Astrocyte of the hippocampus (primary cell): ENCODE measurements around the gene ANKRA2.
A peak's percentile ranks its signal among the peaks of the same experiment; 100 is the strongest.
"Not testable (repeated sequence)": the region's sequence is repeated elsewhere in the genome, so short reads cannot be mapped to it uniquely, and the experiment has no call there.

Experiments used
- DNase-seq: peaks from one replicate; pipeline ENCODE4 v3.0.0; 2011; ENCODE audit warnings: low read depth, low spot score

Gene ANKRA2

DNA sequence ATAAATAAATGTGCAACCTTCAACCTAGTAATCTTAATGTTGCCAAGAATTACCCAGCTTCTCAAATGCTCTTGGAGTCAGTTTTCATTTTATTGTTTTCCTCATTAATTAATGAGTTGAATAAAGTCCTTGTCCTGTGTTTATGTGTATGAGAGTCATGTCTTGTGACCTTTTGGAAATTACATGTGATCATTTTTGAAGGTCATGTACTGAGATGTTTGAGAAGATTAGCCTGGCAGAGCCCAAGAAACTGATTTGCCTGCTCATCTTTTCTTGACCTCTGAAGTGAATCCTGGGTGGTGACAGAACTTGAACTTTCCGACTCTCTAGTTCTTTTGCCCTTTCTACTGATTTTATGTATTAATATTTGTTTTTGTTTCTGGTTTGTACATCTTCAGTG, 15.4 kb downstream of the ANKRA2 start:
- no peak for DNase-seq

GRCh38 chr5:73545403-73545779, 20.0 kb downstream of the ANKRA2 start:
- DNase-seq = no peak

DNA sequence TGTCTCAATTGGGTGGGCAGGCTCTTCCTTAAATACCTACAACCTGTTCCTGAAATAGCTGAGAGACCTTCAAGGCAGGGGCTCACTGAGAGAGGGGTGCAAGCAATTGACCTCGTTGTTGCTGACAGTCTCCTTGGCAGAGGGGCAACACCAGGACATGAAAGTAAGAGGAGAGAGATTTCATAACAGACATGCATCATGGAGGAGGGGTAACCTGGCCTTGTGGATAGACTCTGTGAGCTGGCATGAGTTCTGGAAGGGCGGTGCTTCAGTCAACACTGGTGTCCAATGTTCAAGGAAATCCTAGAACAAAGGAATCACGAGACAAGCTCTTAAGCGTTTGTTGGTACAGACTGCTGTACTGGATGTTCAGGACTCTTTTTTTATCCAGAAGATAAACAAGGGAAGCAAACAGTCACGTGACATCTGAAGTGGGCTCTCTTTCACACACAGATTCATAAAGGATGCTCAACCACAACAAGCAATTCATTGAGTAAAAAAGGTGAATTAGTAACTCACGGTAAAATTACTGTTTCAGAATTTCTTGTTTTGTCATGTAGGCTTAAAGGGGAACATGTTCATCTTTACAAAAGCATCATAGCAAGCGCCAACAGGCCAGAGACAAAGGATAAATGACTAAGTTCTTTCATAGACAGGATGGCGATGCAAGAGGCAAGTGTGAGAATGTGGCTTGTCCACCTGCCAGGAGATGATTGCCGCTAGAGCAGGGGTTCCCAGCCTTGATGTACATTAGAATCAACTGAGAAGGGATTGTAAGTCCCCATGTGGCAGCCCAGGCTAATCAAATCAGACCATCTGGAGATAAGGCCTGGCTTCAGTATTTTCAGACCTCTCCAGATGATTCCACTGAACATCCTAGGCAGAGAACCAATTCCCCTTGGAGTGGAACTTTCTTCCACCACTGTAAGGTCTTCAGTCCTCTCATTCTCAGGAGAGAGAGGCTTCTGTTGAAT, 20.7 kb downstream of the ANKRA2 start:
- DNase-seq = no peak

GRCh38 chr5:73542020-73542419, 23.4 kb downstream of the ANKRA2 start:
- peak; percentile 77 for DNase-seq

DNA sequence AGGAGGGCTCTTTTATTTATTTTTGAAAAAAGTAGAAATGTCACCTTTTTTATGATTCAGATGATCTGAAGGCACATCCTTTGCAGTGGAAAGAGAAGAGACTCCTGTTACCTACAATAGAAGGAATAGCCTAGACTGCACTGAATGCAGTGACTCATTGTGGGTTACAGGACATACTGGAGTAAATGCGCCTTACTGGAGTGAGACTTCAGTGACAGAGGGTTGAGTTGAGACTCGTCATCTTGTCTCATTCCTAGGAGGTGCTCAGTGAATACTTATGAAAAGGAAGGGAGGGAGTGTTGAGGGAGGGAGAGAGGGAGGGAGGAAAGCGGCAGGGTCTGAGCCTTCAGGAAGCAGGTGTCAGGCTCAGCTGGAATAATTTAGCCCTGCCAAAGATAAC, 25.2 kb downstream of the ANKRA2 start:
- peak; percentile 77 for DNase-seq

GRCh38 chr5:73539730-73540129, 25.7 kb downstream of the ANKRA2 start:
- DNase-seq = no peak

- DNase-seq = no peak
Measured at GRCh38 chr5:73534971-73535370, 30.5 kb downstream of the ANKRA2 start.

GRCh38 chr5:73534011-73534644, 31.3 kb downstream of the ANKRA2 start:
- peak; percentile 42 for DNase-seq

- no peak for DNase-seq
Measured at GRCh38 chr5:73532195-73532594, 33.2 kb downstream of the ANKRA2 start.

- peak; percentile 36 for DNase-seq
Measured at GRCh38 chr5:73531356-73531755, 34.1 kb downstream of the ANKRA2 start.

DNA sequence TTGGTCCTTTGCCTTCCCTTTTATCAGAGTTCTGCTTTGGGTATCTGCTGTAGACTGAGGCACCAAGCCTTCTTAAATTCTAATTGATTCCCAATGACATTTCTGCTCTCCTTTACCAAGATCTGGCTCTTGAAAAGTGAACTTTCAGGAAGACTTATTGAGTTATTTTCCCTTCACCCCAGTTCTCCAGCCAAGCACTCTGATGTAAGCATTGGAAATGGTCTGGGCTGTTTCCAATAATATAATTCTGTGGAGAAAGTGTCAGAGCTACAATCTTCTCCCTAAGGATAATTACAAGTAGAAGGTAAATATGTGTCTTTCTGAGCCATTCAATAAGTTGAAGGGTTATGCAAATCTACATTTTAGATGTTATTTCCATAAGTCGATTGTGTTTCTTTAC, 36.4 kb downstream of the ANKRA2 start:
- DNase-seq = no peak

GRCh38 chr5:73528248-73528647, 37.2 kb downstream of the ANKRA2 start:
- DNase-seq = no peak

- no peak for DNase-seq
Measured at GRCh38 chr5:73525606-73526203, 39.7 kb downstream of the ANKRA2 start.

GRCh38 chr5:73523861-73524260, 41.6 kb downstream of the ANKRA2 start:
- no peak for DNase-seq

GRCh38 chr5:73522989-73523388, 42.5 kb downstream of the ANKRA2 start:
- DNase-seq = no peak

DNA sequence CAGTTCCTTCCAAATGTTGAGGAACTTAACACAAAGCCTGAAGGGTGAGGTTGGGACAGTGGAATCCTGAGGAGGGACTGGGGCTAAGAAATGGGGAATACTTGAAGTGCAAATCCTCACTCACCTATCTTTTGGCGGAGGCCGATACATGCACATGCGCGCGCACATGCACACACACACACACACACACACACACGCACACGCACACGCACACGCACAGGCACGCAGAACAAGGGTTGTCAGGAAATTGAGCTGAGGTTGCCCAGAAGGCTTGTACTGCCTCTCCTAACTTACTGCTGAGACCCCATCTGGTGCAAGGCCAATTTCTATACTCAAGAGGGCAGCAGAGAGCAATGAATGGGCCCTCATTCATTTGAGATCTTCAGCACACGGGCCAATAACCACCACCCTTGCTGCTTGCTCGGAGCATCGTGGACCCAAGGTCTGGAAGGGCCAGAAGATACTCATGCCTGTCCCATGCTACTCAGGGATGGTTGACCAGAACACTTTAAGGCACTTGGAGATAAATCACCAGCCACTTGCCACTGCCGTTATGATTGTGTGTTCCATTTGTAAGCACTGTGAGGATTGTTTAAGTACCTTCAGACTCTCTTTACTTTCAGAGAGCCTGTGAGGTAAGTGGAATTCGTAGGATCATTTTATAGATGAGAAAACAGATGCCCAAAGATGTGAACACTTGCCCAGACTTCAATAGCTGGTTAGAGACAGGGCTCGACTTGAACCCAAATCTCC, 45.7 kb downstream of the ANKRA2 start:
- DNase-seq = peak; percentile 88

DNA sequence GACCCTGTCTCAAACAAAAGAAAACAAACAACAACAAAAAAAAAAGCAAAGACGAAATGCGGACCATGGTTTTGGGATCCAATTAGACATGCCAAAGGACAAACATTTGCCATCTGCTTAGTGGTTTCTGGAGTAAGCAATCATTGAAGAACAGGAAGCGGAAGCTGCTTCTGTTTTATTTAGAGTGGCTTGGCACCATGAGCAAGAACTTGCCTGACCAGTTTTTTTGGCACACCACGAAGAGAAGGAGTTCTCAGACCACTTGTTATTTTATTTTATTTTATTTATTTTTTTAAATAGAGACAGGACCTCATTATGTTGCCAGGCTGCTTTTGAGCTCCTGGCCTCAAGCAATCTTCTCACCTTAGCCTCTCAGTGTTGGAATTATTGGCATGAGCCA, 50.2 kb downstream of the ANKRA2 start:
- DNase-seq = peak; percentile 29

GRCh38 chr5:73514418-73514817, 51.0 kb downstream of the ANKRA2 start:
- DNase-seq = no peak

- DNase-seq = no peak
Measured at GRCh38 chr5:73513996-73514395, 51.4 kb downstream of the ANKRA2 start.

DNA sequence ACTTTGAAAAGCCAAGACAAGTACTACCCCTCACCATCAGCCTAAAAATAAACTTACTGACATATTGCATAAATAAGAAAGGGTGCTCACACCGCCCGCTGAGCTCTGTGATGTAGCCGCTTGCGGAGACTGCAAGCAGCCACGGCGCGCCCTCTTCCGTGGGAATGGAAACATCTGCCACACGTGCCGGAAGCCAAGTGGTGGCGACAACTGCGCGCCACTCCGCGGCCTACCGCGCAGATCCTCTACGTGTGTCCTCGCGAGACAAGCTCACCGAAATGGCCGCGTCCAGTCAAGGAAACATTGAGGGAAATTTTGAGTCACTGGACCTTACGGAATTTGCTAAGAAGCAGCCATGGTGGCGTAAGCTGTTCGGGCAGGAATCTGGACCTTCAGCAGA, 56.9 kb downstream of the ANKRA2 start:
- DNase-seq = not testable (repeated sequence)

- DNase-seq = peak; percentile 36
Measured at GRCh38 chr5:73507062-73507461, 58.4 kb downstream of the ANKRA2 start.

GRCh38 chr5:73506459-73506955, 58.9 kb downstream of the ANKRA2 start:
- no peak for DNase-seq
